ENCODE results near the gene SLC50A1. TPM values are rescaled to one million over a fixed set of nuclear protein-coding genes. Genes with fewer than 3 reads are reported as not detected.

Gene SLC50A1
- total RNA-seq, 1 donor from 2014 or later = 54.7 TPM

GRCh38 chr1:155170101-155170785, 34.6 kb downstream of the SLC50A1 start:
- DNase-seq (ENCODE audit: low spot score) = no peak

DNA sequence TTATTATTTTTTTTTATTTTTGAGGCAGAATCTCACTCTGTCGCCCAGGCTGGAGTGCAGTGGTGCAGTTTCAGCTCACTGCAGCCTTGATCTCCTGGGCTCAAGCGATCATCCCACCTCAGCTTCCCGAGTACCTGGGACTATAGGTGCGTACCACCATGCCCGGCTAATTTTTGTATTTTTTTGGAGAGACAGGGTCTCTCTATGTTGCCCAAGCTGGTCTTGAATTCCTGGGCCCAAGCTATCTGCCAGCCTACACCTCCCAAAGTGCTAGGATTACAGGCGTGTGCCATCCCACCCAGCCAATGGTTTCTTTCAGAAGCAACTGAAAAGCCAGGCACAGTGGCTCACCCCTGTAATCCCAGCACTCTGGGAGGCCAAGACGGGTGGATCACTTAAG, 35.2 kb downstream of the SLC50A1 start:
- no peak for DNase-seq (ENCODE audit: low spot score)

GRCh38 chr1:155171836-155172731, 36.4 kb downstream of the SLC50A1 start:
- no peak for DNase-seq (ENCODE audit: low spot score)

GRCh38 chr1:155172732-155173477, 37.3 kb downstream of the SLC50A1 start, which contains the start of gene KRTCAP2:
Gene KRTCAP2, minus strand, starts transcription at chr1:155173304. Its CDS starts 80 bp downstream, at chr1:155173224.
- peak; percentile 95 for DNase-seq (ENCODE audit: low spot score)

DNA sequence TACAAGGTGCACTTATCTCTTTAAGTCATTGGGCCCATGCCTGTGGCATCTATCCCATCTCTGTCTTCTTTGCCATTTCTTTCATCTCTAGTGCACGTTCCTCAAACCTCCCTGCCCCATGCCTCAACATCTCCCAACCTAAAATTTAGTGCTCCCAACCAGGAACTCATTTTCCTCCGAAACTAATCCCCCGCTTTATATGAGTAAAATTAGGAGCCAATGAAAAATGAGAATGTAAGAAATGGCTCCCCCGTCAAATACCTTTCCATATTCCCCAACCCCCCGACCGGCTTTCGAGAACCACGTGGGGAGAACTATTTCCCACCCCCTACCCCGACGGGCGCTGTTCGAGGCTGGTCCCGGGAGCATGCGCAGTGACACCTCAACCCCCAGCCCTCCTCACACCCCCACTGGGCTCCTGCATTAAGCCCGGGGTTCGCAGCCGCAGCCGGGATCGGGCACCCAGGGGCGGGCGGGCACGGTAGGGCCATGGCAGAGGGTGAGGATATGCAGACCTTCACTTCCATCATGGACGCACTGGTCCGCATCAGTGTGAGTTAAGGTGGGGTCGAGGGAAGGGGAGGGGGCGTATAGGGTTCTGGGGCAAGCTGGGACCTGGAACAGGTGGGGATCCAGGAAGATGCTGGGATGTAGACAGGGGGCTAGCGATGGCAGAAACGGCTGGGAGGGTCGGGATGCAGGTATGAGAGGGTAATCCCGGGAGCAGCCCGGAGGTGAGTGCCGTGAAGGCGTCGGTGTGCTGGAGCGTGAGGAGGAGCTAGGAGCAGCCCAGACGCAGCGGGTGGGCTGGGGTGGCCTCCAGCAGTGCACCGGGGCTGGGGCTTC, 38.0 kb downstream of the SLC50A1 start, which contains the start of gene TRIM46:
Gene TRIM46, plus strand, starts transcription at position 372 of the 846 bp plus-strand sequence. Its CDS starts 118 bp downstream, at position 490.
- no peak for DNase-seq (ENCODE audit: low spot score)

DNA sequence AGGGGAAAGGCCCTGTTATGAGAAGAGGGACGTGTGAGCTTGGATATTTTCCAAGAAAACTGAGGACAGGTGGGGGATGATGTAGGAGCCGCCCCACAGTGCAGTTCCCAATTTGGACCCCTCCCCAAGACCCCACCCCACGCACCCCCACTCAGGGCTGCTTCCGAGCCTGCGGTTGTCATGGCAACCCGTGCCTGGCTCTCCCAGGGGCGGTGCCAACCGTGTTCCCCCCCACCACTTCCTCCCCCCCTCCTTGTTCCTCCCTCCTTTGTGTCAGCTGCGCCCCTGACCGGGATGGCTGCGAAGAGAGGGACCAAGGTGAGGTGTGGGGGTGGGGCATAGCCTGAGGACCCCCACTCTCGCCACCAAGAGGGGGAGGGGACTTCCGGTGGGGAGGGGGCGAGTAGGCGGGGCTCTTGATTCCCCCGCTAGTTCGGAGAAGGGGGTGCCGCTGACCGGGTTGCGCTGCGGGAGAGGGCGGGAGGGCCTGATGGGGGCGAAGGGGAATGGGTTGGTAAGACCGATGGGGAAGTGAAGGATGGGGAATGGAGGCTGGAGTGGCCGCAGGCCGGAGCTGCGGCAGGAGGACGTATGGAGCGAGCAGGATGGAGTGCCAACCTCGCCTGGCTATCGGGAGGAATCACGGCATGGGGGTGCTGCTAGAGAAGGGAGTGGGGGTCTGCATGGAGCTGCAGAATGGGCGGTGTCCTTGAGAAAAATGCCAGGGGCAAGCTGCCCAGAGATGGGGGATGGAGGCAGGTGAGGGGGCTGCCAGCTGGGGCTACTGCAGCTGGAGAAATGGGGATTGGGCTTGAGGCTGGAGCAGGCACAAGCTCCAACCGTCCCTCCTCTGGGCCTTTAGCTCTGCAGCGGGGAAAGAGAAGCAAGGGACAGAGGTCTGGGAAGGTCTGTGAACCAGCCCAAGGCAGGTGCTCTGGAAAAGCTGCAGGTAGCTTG, 39.0 kb downstream of the SLC50A1 start:
- no peak for DNase-seq (ENCODE audit: low spot score)

DNA sequence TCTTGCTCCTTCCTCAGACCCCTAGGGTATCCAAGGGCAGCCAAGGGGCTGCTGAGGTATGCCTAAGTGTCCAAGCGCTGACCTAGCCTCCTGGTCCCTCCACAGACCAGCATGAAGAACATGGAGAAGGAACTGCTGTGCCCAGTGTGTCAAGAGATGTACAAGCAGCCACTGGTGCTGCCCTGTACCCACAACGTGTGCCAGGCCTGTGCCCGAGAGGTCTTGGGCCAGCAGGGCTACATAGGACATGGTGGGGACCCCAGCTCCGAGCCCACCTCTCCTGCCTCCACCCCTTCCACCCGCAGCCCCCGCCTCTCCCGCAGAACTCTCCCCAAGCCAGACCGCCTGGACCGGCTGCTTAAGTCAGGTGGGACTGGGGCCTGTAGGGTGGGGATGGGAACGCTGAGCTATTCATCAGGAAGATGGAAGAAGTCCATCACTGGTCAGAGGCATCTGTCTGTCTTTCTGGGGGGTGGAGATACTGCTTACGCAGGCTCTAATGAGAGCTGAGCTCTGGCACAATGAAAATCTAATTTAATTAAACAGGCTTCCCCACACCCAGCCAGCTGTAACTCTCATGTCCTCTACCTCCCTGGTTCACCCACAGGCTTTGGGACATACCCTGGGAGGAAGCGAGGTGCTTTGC, 39.8 kb downstream of the SLC50A1 start:
- no peak for DNase-seq (ENCODE audit: low spot score)

- DNase-seq (ENCODE audit: low spot score) = no peak
Observed at GRCh38 chr1:155175927-155176371, 40.3 kb downstream of the SLC50A1 start.

- DNase-seq (ENCODE audit: low spot score) = peak; percentile 89
Observed at GRCh38 chr1:155176544-155177071, 41.0 kb downstream of the SLC50A1 start.

DNA sequence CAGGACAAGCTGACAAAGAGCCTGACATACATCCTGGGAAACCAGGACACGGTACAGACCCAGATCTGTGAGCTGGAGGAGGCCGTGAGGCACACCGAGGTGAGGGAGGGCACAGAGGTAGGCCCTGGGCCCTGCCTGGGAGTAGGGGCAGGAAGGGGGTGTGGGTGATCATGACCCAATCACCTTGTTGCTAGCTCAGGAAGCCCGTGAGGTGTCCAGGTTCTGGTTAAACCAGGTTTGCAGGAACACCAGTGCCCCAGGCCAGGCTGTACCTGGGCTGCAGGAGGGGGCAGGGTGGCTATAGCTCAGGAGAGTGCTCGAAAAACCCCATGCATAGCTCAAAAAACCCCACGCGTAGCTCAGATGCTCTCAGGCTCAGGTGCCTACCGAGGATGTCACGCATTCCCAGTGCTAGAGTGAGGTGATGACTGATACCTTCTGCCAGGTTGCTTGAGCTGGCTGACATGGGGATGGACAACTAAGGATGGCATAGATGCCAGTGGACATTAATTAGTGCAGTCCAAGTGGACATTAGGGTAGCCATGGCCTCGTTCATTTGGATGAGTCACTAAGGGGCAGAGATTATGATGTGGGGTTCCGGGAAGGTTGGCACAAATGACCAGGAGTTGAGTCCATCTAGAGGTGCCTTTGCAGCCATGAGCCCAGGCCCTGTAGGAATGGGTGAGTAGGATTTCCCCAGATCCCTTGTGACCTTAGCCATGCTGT, 41.7 kb downstream of the SLC50A1 start:
- no peak for DNase-seq (ENCODE audit: low spot score)

DNA sequence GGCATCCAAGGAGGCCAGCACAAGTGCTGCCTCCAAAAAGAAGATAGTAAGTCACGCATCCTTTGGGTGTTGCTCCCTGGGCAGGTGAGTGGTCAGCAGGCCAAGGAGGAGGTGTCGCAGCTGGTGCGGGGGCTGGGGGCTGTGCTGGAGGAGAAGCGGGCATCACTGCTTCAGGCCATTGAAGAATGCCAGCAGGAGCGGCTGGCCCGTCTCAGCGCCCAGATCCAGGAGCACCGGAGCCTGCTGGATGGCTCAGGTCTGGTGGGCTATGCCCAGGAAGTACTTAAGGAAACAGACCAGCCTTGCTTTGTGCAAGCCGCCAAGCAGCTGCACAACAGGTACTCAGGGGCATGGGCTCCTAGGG, 42.2 kb downstream of the SLC50A1 start:
- DNase-seq (ENCODE audit: low spot score) = no peak

- DNase-seq (ENCODE audit: low spot score) = no peak
Observed at GRCh38 chr1:155178441-155179111, 42.9 kb downstream of the SLC50A1 start.

DNA sequence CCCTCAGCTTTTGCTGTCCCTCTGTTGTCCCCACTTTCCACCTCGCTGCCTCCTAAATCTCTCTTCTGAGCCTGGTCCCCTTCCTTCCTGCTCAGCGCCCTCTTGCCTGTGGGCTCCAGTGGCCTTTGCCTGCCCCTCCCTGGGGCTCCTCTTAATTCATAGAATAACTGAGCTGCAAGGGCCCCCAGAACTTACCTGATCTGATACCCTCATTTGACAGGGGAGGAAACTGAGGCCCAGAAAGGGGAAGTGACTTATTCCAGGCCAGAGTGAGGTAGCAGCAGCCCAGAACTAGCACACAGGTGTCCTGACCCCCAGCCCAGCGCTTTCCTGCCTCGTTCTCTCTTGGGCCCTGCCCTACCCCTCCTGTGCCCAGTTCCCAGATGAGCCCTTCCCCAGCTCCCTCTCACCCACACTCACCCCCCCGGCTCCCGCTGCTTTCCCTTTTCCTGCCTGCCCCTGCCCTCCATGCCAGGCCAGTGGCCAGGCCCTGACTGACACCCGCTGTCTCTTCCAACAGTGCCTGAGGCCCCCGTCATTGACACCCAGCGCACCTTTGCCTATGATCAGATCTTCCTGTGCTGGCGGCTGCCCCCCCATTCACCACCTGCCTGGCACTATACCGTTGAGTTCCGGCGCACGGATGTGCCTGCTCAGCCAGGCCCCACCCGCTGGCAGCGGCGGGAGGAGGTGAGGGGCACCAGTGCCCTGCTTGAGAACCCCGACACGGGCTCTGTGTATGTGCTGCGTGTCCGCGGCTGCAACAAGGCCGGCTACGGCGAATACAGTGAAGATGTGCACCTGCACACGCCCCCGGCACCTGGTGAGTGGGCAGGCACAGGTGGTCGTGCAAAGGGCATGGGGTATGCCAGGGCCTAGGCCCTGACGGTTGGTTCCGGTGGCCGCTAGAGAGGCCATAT, 43.7 kb downstream of the SLC50A1 start:
- DNase-seq (ENCODE audit: low spot score) = no peak

DNA sequence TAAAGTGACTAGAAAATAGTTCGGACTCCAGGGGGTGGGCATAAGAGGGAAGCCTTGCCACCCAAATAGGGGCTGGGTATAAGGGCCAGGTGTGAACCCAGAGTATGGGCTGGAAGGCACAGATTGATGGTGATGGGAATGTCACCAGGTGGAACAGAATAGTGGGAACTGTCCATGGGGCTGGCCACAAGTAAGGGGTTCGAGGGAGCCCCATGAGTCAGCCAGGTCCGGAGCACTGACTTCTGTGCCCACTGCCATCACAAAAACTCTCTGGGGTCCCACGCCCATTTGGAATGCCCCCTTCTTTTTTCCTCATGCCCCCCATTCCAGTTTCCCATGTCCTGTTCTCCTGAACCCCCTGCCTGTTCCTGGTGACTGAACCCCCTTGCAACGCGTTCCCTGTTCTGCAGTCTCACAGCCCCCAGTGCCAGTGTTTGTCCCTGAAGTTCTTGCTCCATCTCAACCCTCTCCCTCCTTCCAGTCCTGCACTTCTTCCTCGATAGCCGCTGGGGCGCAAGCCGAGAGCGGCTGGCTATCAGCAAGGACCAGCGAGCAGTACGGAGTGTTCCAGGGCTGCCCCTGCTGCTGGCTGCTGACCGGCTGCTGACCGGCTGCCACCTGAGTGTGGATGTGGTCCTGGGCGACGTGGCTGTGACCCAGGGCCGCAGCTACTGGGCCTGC, 45.9 kb downstream of the SLC50A1 start:
- no peak for DNase-seq (ENCODE audit: low spot score)

DNA sequence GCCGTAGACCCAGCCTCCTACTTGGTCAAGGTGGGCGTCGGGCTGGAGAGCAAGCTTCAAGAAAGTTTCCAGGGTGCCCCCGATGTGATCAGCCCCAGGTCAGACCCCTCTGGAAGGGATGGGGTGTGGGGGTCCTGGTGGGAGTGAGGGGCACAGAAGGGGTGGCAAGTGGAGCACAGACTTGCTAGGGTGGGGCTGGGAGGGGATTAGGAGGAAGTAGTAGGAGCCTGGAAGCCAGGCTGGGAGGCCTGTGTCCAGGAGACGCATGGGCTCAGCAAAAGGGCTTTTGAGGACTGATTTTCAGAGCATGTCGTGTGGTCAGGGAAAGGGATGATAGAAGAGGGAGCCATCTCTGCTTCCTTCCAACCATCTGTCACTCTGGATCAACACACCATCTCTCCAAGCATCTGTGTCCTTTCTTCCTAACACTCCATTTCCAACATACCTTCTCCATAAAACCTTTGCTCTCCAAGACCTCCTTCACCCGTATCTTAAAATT, 46.4 kb downstream of the SLC50A1 start:
- no peak for DNase-seq (ENCODE audit: low spot score)

- DNase-seq (ENCODE audit: low spot score) = no peak
Observed at GRCh38 chr1:155183775-155184221, 48.1 kb downstream of the SLC50A1 start.

Measured in mucosa of gallbladder (tissue), 1 donor.